ENCODE data around the gene NTF3. TPM values are rescaled to one million over a fixed set of nuclear protein-coding genes. Genes with fewer than 3 reads are reported as not detected.

The NTF3 gene
- total and polyA plus RNA-seq, 9 of the 15 experiments (the other 6 are each of a cell fraction or from before 2014, with no cell fraction given), result not detected

DNA sequence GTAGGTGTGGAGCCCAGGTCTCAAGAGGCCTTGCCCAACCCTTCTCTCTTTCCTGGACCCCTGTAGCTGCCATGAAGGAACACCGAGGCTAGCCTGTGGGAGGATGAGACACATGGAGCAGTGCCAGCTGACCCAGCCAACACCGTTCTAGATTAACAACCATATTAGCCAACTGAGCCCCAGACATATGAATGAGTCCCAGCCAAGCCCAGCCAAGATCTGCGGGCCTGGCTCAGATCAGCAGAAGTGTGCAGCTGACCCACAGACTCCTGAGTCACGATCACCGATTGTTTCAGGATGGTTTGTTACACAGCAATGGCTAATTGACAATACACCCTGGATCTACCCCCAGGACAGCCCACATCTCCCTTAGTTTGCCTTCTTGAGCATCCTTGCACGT lies 82.1 kb downstream of the NTF3 start (continued):
- TF ChIP-seq SLC30A9 (CRISPR knock-in tag; IDR thresholded peaks at IDR 0.05) (no peak), SIX5 (IDR thresholded peaks at IDR 0.05; ENCODE audit: borderline replicate concordance in 1 of 2, insufficient read depth in 1 of 2, low read depth in 1 of 2, low read length in 2 of 2) (no peak), ZNF282 (CRISPR knock-in tag; IDR thresholded peaks at IDR 0.05) (no peak), SIN3B (IDR thresholded peaks at IDR 0.05; ENCODE audit: low read depth) (no peak), BCOR (IDR thresholded peaks at IDR 0.05) (no peak)
- TF ChIP-seq, protein P1, sequence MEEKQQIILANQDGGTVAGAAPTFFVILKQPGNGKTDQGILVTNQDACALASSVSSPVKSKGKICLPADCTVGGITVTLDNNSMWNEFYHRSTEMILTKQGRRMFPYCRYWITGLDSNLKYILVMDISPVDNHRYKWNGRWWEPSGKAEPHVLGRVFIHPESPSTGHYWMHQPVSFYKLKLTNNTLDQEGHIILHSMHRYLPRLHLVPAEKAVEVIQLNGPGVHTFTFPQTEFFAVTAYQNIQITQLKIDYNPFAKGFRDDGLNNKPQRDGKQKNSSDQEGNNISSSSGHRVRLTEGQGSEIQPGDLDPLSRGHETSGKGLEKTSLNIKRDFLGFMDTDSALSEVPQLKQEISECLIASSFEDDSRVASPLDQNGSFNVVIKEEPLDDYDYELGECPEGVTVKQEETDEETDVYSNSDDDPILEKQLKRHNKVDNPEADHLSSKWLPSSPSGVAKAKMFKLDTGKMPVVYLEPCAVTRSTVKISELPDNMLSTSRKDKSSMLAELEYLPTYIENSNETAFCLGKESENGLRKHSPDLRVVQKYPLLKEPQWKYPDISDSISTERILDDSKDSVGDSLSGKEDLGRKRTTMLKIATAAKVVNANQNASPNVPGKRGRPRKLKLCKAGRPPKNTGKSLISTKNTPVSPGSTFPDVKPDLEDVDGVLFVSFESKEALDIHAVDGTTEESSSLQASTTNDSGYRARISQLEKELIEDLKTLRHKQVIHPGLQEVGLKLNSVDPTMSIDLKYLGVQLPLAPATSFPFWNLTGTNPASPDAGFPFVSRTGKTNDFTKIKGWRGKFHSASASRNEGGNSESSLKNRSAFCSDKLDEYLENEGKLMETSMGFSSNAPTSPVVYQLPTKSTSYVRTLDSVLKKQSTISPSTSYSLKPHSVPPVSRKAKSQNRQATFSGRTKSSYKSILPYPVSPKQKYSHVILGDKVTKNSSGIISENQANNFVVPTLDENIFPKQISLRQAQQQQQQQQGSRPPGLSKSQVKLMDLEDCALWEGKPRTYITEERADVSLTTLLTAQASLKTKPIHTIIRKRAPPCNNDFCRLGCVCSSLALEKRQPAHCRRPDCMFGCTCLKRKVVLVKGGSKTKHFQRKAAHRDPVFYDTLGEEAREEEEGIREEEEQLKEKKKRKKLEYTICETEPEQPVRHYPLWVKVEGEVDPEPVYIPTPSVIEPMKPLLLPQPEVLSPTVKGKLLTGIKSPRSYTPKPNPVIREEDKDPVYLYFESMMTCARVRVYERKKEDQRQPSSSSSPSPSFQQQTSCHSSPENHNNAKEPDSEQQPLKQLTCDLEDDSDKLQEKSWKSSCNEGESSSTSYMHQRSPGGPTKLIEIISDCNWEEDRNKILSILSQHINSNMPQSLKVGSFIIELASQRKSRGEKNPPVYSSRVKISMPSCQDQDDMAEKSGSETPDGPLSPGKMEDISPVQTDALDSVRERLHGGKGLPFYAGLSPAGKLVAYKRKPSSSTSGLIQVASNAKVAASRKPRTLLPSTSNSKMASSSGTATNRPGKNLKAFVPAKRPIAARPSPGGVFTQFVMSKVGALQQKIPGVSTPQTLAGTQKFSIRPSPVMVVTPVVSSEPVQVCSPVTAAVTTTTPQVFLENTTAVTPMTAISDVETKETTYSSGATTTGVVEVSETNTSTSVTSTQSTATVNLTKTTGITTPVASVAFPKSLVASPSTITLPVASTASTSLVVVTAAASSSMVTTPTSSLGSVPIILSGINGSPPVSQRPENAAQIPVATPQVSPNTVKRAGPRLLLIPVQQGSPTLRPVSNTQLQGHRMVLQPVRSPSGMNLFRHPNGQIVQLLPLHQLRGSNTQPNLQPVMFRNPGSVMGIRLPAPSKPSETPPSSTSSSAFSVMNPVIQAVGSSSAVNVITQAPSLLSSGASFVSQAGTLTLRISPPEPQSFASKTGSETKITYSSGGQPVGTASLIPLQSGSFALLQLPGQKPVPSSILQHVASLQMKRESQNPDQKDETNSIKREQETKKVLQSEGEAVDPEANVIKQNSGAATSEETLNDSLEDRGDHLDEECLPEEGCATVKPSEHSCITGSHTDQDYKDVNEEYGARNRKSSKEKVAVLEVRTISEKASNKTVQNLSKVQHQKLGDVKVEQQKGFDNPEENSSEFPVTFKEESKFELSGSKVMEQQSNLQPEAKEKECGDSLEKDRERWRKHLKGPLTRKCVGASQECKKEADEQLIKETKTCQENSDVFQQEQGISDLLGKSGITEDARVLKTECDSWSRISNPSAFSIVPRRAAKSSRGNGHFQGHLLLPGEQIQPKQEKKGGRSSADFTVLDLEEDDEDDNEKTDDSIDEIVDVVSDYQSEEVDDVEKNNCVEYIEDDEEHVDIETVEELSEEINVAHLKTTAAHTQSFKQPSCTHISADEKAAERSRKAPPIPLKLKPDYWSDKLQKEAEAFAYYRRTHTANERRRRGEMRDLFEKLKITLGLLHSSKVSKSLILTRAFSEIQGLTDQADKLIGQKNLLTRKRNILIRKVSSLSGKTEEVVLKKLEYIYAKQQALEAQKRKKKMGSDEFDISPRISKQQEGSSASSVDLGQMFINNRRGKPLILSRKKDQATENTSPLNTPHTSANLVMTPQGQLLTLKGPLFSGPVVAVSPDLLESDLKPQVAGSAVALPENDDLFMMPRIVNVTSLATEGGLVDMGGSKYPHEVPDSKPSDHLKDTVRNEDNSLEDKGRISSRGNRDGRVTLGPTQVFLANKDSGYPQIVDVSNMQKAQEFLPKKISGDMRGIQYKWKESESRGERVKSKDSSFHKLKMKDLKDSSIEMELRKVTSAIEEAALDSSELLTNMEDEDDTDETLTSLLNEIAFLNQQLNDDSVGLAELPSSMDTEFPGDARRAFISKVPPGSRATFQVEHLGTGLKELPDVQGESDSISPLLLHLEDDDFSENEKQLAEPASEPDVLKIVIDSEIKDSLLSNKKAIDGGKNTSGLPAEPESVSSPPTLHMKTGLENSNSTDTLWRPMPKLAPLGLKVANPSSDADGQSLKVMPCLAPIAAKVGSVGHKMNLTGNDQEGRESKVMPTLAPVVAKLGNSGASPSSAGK (IDR thresholded peaks at IDR 0.05), result no peak

Data from K562 (cell line).